IMR-90 (cell line): Measurements from ENCODE around the gene MS4A2. TPM values are rescaled to one million over a fixed set of nuclear protein-coding genes. Genes with fewer than 3 reads are reported as not detected.
"Not testable (repeated sequence)": the region's sequence is repeated elsewhere in the genome, so short reads cannot be mapped to it uniquely, and the experiment has no call there.

Experiments
- ATAC-seq: fragments of 200-7000 bp; cut with Tn5 transposase; 2 replicates; pipeline ENCODE4 v1.9.1; 2020; ENCODE audit warnings: low read depth, mild to moderate bottlenecking, moderate library complexity
- BruUV-seq: library from RNA; stranded (reverse); fragments of 400-500 nt; replicated peaks from 2 replicates; lab custom pipeline; 2021; lab: Mats Ljungman, UMichigan
- CTCF ChIA-PET: fragments of 300-600 bp; formaldehyde crosslinking; extraction: SDS; loops from one replicate; lab custom pipeline; 2021; ENCODE audit warnings: antibody characterized with exemption; lab: Yijun Ruan, JAX
- POLR2A ChIA-PET: fragments of 300-600 bp; sonication (Branson Sonifier 250); formaldehyde crosslinking; loops from one replicate; lab custom pipeline; 2022; ENCODE audit warnings: antibody characterized with exemption; ENCODE audit not compliant: unreplicated experiment; lab: Charles Lee
- DNase-seq: peaks from one replicate; pipeline ENCODE4 v3.0.0; 2013
- H2AFZ ChIP-seq: replicated peaks from 2 replicates; pipeline ENCODE3; 2013; ENCODE audit warnings: low read length, mild to moderate bottlenecking; ENCODE audit not compliant: poor library complexity
- H2AK5ac ChIP-seq: 2 replicates; pipeline ENCODE4 v1.6.1; 2013; ENCODE audit warnings: low read depth, low read length, inconsistent platforms
- H2AK9ac ChIP-seq: replicated peaks from 2 replicates; pipeline ENCODE3; 2013; ENCODE audit warnings: mild to moderate bottlenecking, low read depth, low read length, moderate library complexity; ENCODE audit not compliant: poor library complexity
- H2BK120ac ChIP-seq: 2 replicates; pipeline ENCODE4 v1.6.1; 2013; ENCODE audit warnings: low read depth, low read length, inconsistent platforms
- H2BK15ac ChIP-seq: 3 replicates; pipeline ENCODE4 v1.6.1; 2013; ENCODE audit warnings: low read depth, low read length, inconsistent platforms
- H2BK20ac ChIP-seq: 2 replicates; pipeline ENCODE4 v1.6.1; 2013; ENCODE audit warnings: low read depth, mild to moderate bottlenecking, inconsistent platforms, low read length, moderate library complexity
- H2BK5ac ChIP-seq: 2 replicates; pipeline ENCODE4 v1.6.1; 2013; ENCODE audit warnings: mild to moderate bottlenecking, low read depth, low read length, inconsistent platforms; ENCODE audit not compliant: poor library complexity, severe bottlenecking
- H3K14ac ChIP-seq: replicated peaks from 2 replicates; pipeline ENCODE4 v1.6.1; 2013; ENCODE audit warnings: low read depth, low read length, inconsistent platforms
- H3K18ac ChIP-seq: 2 replicates; pipeline ENCODE4 v1.6.1; 2013; ENCODE audit warnings: low read depth, low read length, control low read depth
- H3K23ac ChIP-seq: 2 replicates; pipeline ENCODE4 v1.6.1; 2013; ENCODE audit warnings: low read depth, low read length, inconsistent platforms
- H3K27ac ChIP-seq: 2 replicates; pipeline ENCODE4 v1.5.1; 2013; ENCODE audit warnings: mild to moderate bottlenecking, control low read depth, low read length; ENCODE audit not compliant: insufficient read depth
- H3K27me3 ChIP-seq: 2 replicates; pipeline ENCODE4 v1.6.1; 2013; ENCODE audit warnings: low read length; ENCODE audit not compliant: control insufficient read depth, insufficient read depth
- H3K36me3 ChIP-seq: 2 replicates; pipeline ENCODE4 v1.6.1; 2013; ENCODE audit warnings: low read length, mixed read lengths; ENCODE audit not compliant: control insufficient read depth, insufficient read depth
- H3K4ac ChIP-seq: 2 replicates; pipeline ENCODE4 v1.6.1; 2013; ENCODE audit warnings: low read depth, low read length, inconsistent platforms
- H3K4me1 ChIP-seq: 2 replicates; pipeline ENCODE4 v1.6.1; 2013; ENCODE audit warnings: low read length, mixed read lengths; ENCODE audit not compliant: control insufficient read depth, insufficient read depth
- H3K4me2 ChIP-seq: 2 replicates; pipeline ENCODE4 v1.6.1; 2013; ENCODE audit warnings: low read depth, mild to moderate bottlenecking, control low read depth, low read length, moderate library complexity
- H3K4me3 ChIP-seq: 2 replicates; pipeline ENCODE4 v1.5.1; 2013; ENCODE audit warnings: low read depth, mild to moderate bottlenecking, control low read depth, low read length, moderate library complexity; ENCODE audit not compliant: insufficient read depth
- H3K56ac ChIP-seq: 2 replicates; pipeline ENCODE4 v1.6.1; 2013; ENCODE audit warnings: low read length, inconsistent platforms; ENCODE audit not compliant: insufficient read depth; ENCODE audit errors: extremely low read depth
- H3K79me1 ChIP-seq, 2 experiments: 2 replicates each; pipeline ENCODE4 v1.6.1; 2013; ENCODE audit warnings: low read length in 2 of 2, inconsistent platforms in 1 of 2, low read depth in 1 of 2
- H3K9ac ChIP-seq: 2 replicates; pipeline ENCODE4 v1.6.1; 2013; ENCODE audit warnings: low read depth, low read length, control low read depth
- H3K9me1 ChIP-seq: 2 replicates; pipeline ENCODE4 v1.6.1; 2013; ENCODE audit warnings: low read length, inconsistent platforms; ENCODE audit not compliant: insufficient read depth
- H3K9me3 ChIP-seq: 2 replicates; pipeline ENCODE4 v1.6.1; 2013; ENCODE audit warnings: low read length; ENCODE audit not compliant: control insufficient read depth, insufficient read depth
- H4K20me1 ChIP-seq: 2 replicates; pipeline ENCODE4 v1.6.1; 2013; ENCODE audit warnings: low read length, inconsistent platforms; ENCODE audit not compliant: insufficient read depth
- H4K5ac ChIP-seq: 2 replicates; pipeline ENCODE4 v1.6.1; 2013; ENCODE audit warnings: mild to moderate bottlenecking, low read depth, low read length, control low read depth
- H4K8ac ChIP-seq, 2 experiments: 2 replicates each; pipeline ENCODE4 v1.6.1; 2013; ENCODE audit warnings: low read depth in 2 of 2, low read length in 2 of 2, control low read depth in 1 of 2, inconsistent platforms in 1 of 2
- H4K91ac ChIP-seq: 2 replicates; pipeline ENCODE4 v1.6.1; 2013; ENCODE audit warnings: low read depth, low read length, inconsistent platforms; ENCODE audit not compliant: insufficient read depth
- WGBS, 2 experiments: methylation state at CpG; one replicate each; pipeline versions ENCODE4 v1.1.5 to v1.1.7; 2013; ENCODE audit warnings: missing lambda C conversion rate in 2 of 2; ENCODE audit not compliant: insufficient read length in 1 of 2; ENCODE audit errors: extremely low coverage in 2 of 2; 5-methylcytosine and 5-hydroxymethylcytosine counted together
- dilution Hi-C: fragments of 300-500 bp; cut with HindIII; formaldehyde crosslinking; loops from one replicate; pipeline ENCODE4 v1.14.3; 2018; ENCODE audit warnings: low sequenced_read_pairs; ENCODE audit not compliant: unreplicated experiment
- in situ Hi-C: fragments of 300-500 bp; cut with MboI; formaldehyde crosslinking; loops from 3 replicates; pipeline ENCODE4 v1.14.3; 2019; ENCODE audit warnings: low sequenced_read_pairs, inconsistent platforms, mixed read lengths
- intact Hi-C: fragments of 100-400 bp; cut with micrococcal nuclease; formaldehyde crosslinking; loops from 2 replicates; pipeline ENCODE4 v1.10.0; 2022
- polyA plus RNA-seq, 3 experiments: library from polyadenylated mRNA; depleted of rRNA; stranded (reverse); fragments of >200 nt; gene quantifications; 2 replicates each; pipeline ENCODE4 v1.2.3, GENCODE V29; 2012; ENCODE audit warnings: low replicate concordance in 1 of 3
- total RNA-seq: library from RNA; depleted of rRNA; stranded (reverse); fragments of >200 nt; gene quantifications from 2 replicates; pipeline ENCODE4 v1.2.3, GENCODE V29; 2012

MS4A2 gene
- total and polyA plus RNA-seq, 2 of the 4 experiments (the other 2 are of a cell fraction), result not detected

- POLR2A ChIA-PET, result not testable (repeated sequence)
Observed at GRCh38 chr11:60071644-60072043, 16.8 kb upstream of the MS4A2 start.

More at GRCh38 chr11:60071644-60072043, 16.8 kb upstream of the MS4A2 start:
- H2AK9ac ChIP-seq, ATAC-seq, H3K18ac ChIP-seq, H3K27ac ChIP-seq, H3K27me3 ChIP-seq, H2AK5ac ChIP-seq, H3K14ac ChIP-seq, H2AFZ ChIP-seq, H3K9me3 ChIP-seq, H3K4me3 ChIP-seq, H2BK20ac ChIP-seq, H2BK15ac ChIP-seq, in situ Hi-C loops, H2BK120ac ChIP-seq, BruUV-seq, H3K56ac ChIP-seq, H3K9me1 ChIP-seq, CTCF ChIA-PET, H3K4me2 ChIP-seq, H4K91ac ChIP-seq, H4K20me1 ChIP-seq, H2BK5ac ChIP-seq, intact Hi-C loops, H3K4me1 ChIP-seq, H4K5ac ChIP-seq, H4K8ac ChIP-seq, H3K36me3 ChIP-seq, H3K23ac ChIP-seq, H3K79me1 ChIP-seq, dilution Hi-C loops, H3K4ac ChIP-seq, DNase-seq, H3K9ac ChIP-seq: not testable (repeated sequence)
- WGBS, 2 experiments, result no CpG with 5 or more reads among the region's 6 CpGs
